Stomach (tissue), 9 donors: ENCODE measurements around the gene ANKS1B. TPM values are rescaled to one million over a fixed set of nuclear protein-coding genes. Genes with fewer than 3 reads are reported as not detected.

ENCODE experiments used
- DNase-seq, 2 donors: peaks; one replicate each; pipeline versions ENCODE4 v3.0.0 to v3.0.0-alpha.2; 2013 to 2019
- H3K27ac ChIP-seq, 5 donors: fragments of 200-600 bp in 4 of 5; sonication (generic) in 4 of 5; one replicate each; pipeline ENCODE4 v1.5.1; 2013 to 2019; ENCODE audit warnings: mild to moderate bottlenecking in 1 of 5, moderate library complexity in 1 of 5
- H3K27me3 ChIP-seq, 3 donors: fragments of 200-600 bp; sonication (generic); one replicate each; pipeline ENCODE4 v1.5.1; 2017 to 2019; ENCODE audit warnings: mixed run types in 1 of 3
- H3K36me3 ChIP-seq, 4 donors: fragments of 200-600 bp; sonication (generic); 1 replicate in 3 of 4; 2 replicates in 1 of 4; pipeline ENCODE4 v1.5.1; 2016 to 2019
- H3K4me1 ChIP-seq, 4 donors: fragments of 200-600 bp; sonication (generic); one replicate each; pipeline ENCODE4 v1.5.1; 2016 to 2019
- H3K4me3 ChIP-seq, 4 donors: fragments of 200-600 bp; sonication (generic) in 3 of 4; one replicate each; pipeline ENCODE4 v1.5.1; 2016 to 2019; ENCODE audit warnings: mild to moderate bottlenecking in 1 of 4
- H3K9me3 ChIP-seq, 4 donors: fragments of 200-600 bp; sonication (generic); one replicate each; pipeline ENCODE4 v1.5.1; 2016 to 2019
- EP300 ChIP-seq: sonication (generic); formaldehyde crosslinking; IDR thresholded peaks from one replicate; pipeline ENCODE4 v1.6.1; 2017; ENCODE audit warnings: antibody characterized with exemption
- POLR2A ChIP-seq, 4 donors: fragments of 450-650 bp; IDR thresholded peaks; one replicate each; pipeline ENCODE4 v1.6.1; 2016; ENCODE audit warnings: antibody characterized with exemption in 4 of 4, control low read depth in 2 of 4, mild to moderate bottlenecking in 1 of 4, moderate library complexity in 1 of 4
- POLR2AphosphoS5 ChIP-seq, 3 donors: sonication (generic); formaldehyde crosslinking; IDR thresholded peaks; one replicate each; pipeline ENCODE4 v1.6.1; 2016; ENCODE audit warnings: antibody characterized with exemption in 3 of 3
- WGBS, 5 donors: extraction: QIAGEN DNeasy Blood & Tissue Kit in 3 of 5; methylation state at CpG; one replicate each; pipeline versions ENCODE4 v1.1.5 to v1.1.7; 2013 to 2018; 5-methylcytosine and 5-hydroxymethylcytosine counted together
- intact Hi-C: fragments of 100-400 bp; cut with DNase I; formaldehyde crosslinking; loops from one replicate; pipeline ENCODE4 v1.15.1; 2023; ENCODE audit warnings: low total_unique reads
- polyA plus RNA-seq, 3 donors: library from polyadenylated mRNA; stranded (reverse); fragments of 200-250 nt; gene quantifications; one replicate each; pipeline ENCODE4 v1.2.3, GENCODE V29; 2013
- total RNA-seq, 5 donors: library from RNA; depleted of rRNA; stranded (reverse); fragments of >200 nt; gene quantifications; one replicate each; pipeline versions ENCODE4 v1.1.0 to v1.2.3, GENCODE V29; 2014 to 2016
- TF ChIP-seq, protein P1 (sequence below), 7 experiments: fragments of 450-650 bp in 4 of 7; fragments of 200-600 bp in 3 of 7; sonication (generic) in 3 of 7; IDR thresholded peaks; one replicate each; pipeline ENCODE4 v1.5.1; 2016 to 2019; ENCODE audit warnings: antibody characterized with exemption in 7 of 7, control low read depth in 2 of 7, mild to moderate bottlenecking in 1 of 7
- donor health status: healthy with polysubstance abuse.
- donor health status: Bipolar disorder and iron deficiency.
- donor health status: healthy.

Gene ANKS1B
- total and polyA plus RNA-seq, 8 donors: 0.73 to 26.8 (median 2.2) TPM; not detected in 2

DNA sequence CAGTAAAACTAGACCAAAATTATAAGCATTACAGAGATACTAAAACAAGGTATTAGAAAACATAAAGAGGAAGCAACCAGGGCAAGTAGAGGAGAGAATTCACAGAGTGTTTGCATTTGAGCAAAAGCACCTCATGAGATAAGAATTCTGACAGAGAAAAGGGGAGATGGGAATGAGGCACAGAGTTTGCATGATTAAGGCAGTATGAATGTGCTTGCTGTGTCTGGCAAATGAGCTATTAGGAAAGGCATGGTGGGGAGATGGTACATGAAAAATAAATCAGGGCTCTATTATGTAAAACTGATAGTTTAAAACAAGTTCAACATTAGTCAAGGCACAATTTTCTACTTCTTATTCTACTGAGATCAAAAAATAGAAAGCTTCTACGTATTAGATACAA is 314.1 kb downstream of the ANKS1B start:
- TF ChIP-seq, protein P1, sequence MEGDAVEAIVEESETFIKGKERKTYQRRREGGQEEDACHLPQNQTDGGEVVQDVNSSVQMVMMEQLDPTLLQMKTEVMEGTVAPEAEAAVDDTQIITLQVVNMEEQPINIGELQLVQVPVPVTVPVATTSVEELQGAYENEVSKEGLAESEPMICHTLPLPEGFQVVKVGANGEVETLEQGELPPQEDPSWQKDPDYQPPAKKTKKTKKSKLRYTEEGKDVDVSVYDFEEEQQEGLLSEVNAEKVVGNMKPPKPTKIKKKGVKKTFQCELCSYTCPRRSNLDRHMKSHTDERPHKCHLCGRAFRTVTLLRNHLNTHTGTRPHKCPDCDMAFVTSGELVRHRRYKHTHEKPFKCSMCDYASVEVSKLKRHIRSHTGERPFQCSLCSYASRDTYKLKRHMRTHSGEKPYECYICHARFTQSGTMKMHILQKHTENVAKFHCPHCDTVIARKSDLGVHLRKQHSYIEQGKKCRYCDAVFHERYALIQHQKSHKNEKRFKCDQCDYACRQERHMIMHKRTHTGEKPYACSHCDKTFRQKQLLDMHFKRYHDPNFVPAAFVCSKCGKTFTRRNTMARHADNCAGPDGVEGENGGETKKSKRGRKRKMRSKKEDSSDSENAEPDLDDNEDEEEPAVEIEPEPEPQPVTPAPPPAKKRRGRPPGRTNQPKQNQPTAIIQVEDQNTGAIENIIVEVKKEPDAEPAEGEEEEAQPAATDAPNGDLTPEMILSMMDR (IDR thresholded peaks at IDR 0.05): no peak
- no peak for TF ChIP-seq POLR2AphosphoS5 (IDR thresholded peaks at IDR 0.05)
- TF ChIP-seq POLR2A (IDR thresholded peaks at IDR 0.05): no peak
- no peak for TF ChIP-seq EP300
- 55 to 74% (median 64%) methylated on average over 1 of the region's 1 CpG for WGBS, 5 donors
- Histone ChIP-seq H3K9me3 (no peaks in the 10 kb centered on the region), H3K4me1 (no peaks in the 10 kb centered on the region), H3K4me3 (no peak overlapping the region), H3K36me3 (no peaks in the 10 kb centered on the region), H3K27ac (no peak overlapping the region), H3K27me3 (no peaks in the 10 kb centered on the region)
- no peak for DNase-seq
- intact Hi-C loops: no loop called here

GRCh38 chr12:99658671-99659349 is 325.9 kb downstream of the ANKS1B start:
- Histone ChIP-seq H3K4me1 (no peaks in the 10 kb centered on the region), H3K27ac (no peak overlapping the region), H3K36me3 (no peaks in the 10 kb centered on the region), H3K9me3 (no peaks in the 10 kb centered on the region), H3K4me3 (no peak overlapping the region), H3K27me3 (no peaks in the 10 kb centered on the region)
- WGBS, 5 donors: 77 to 93% (median 88%) methylated on average over 1 of the region's 1 CpG
- intact Hi-C loops: no loop called here
- TF ChIP-seq POLR2A (IDR thresholded peaks at IDR 0.05) (no peak), POLR2AphosphoS5 (IDR thresholded peaks at IDR 0.05) (no peak), EP300 (no peak)
- TF ChIP-seq, protein P1 (IDR thresholded peaks at IDR 0.05): no peak
- peak in 1 of 2 donors; percentile 28 for DNase-seq

DNA sequence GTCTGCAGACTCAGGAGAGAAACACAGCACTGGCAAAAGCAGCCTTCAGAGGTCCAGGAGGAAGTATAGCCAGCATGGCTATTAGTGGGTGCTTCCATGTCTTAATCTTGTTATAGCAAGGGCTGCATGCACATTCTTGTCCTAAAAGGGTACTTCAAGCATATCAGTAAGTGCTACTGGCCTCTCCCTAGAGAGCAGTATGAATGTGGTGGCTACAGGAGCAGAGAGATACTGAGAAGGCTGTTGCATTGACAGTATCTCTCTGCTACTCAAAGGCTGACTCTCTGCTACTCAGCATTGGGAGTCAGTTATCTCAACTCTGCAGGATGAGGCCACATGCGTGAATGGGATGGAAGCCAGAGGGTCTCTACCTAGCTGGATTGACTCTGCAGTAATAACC is 335.2 kb downstream of the ANKS1B start:
- WGBS, 5 donors: 41 to 70% (median 57%) methylated on average over 1 of the region's 1 CpG
- Histone ChIP-seq H3K27me3 (no peaks in the 10 kb centered on the region), H3K9me3 (no peaks in the 10 kb centered on the region), H3K4me3 (no peak overlapping the region), H3K4me1 (no peaks in the 10 kb centered on the region), H3K36me3 (peaks cover 0 to 12% (median 0%) of the 10 kb centered on the region in 4 donors), H3K27ac (no peak overlapping the region)
- DNase-seq: no peak
- TF ChIP-seq POLR2AphosphoS5 (IDR thresholded peaks at IDR 0.05) (no peak), EP300 (no peak), POLR2A (IDR thresholded peaks at IDR 0.05) (no peak)
- TF ChIP-seq, protein P1 (IDR thresholded peaks at IDR 0.05): no peak
- intact Hi-C loops: no loop called here

DNA sequence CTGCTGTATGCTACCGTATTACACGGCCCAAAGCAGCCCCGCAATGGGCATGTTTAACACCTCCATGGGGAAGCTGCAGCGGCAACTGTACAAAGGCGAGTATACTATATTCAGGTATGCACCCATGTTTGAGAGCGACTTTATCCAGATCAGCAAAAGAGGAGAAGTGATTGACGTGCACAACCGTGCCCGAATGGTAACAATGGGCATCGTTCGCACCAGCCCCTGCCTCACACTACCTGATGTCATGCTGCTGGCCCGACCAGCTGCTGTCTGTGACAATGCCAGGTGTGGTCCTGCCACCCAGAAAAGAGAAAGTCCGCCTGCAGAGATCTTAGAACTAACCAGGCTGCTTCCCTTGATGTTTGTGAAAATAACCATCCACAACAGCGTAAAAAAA is 336.6 kb downstream of the ANKS1B start:
- TF ChIP-seq POLR2AphosphoS5 (IDR thresholded peaks at IDR 0.05) (no peak), POLR2A (IDR thresholded peaks at IDR 0.05) (no peak), EP300 (no peak)
- TF ChIP-seq, protein P1 (IDR thresholded peaks at IDR 0.05): no peak
- no peak for DNase-seq
- intact Hi-C loops: no loop called here
- Histone ChIP-seq H3K4me1 (no peaks in the 10 kb centered on the region), H3K27me3 (no peaks in the 10 kb centered on the region), H3K9me3 (peaks cover 0 to 5% (median 0%) of the 10 kb centered on the region in 4 donors), H3K4me3 (no peak overlapping the region), H3K36me3 (peaks cover 0 to 12% (median 0%) of the 10 kb centered on the region in 4 donors), H3K27ac (no peak overlapping the region)
- 85 to 95% (median 89%) methylated on average over 14 of the region's 14 CpGs for WGBS, 5 donors
